ENCODE data around the gene PTPN21.

DNA sequence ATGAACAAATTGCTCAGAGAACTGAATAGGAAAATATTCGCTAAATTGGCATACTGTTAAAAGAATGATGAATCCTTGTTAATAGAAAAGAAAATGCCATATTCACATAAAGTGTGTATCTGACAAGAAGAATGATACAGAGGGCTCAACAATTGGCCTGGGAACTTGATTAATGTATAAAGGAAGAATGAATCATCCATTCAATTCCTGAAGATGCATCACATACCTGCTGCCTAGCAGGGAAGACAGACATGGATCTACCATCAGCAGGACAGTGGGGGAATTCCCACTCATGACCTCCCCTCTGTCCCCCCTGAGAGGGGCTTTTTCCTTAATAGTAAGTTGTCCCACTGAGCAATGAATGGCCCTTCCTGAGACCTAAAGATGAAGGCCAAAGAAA lies 13.5 kb downstream of the PTPN21 start:
- TF ChIP-seq, protein P1, sequence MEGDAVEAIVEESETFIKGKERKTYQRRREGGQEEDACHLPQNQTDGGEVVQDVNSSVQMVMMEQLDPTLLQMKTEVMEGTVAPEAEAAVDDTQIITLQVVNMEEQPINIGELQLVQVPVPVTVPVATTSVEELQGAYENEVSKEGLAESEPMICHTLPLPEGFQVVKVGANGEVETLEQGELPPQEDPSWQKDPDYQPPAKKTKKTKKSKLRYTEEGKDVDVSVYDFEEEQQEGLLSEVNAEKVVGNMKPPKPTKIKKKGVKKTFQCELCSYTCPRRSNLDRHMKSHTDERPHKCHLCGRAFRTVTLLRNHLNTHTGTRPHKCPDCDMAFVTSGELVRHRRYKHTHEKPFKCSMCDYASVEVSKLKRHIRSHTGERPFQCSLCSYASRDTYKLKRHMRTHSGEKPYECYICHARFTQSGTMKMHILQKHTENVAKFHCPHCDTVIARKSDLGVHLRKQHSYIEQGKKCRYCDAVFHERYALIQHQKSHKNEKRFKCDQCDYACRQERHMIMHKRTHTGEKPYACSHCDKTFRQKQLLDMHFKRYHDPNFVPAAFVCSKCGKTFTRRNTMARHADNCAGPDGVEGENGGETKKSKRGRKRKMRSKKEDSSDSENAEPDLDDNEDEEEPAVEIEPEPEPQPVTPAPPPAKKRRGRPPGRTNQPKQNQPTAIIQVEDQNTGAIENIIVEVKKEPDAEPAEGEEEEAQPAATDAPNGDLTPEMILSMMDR (IDR thresholded peaks at IDR 0.05) = no peak
- TF ChIP-seq POLR2A (IDR thresholded peaks at IDR 0.05) = no peak

All from uterus (tissue), 2 donors.